ENCODE data around the gene SLC4A3.
"Not testable (repeated sequence)": the region's sequence is repeated elsewhere in the genome, so short reads cannot be mapped to it uniquely, and the experiment has no call there.

SLC4A3 gene

GRCh38 chr2:219668316-219668715 lies 40.9 kb downstream of the SLC4A3 start:
- Mint-ChIP-seq H3K4me1 (no peaks in the 10 kb centered on the region), H3K4me3 (no peak overlapping the region), H3K9me3 (no peaks in the 10 kb centered on the region), H3K36me3 (no peaks in the 10 kb centered on the region), H3K27ac (no peak overlapping the region)
- DNase-seq (ENCODE audit: low spot score in 2 of 2) (no peak), ATAC-seq (no peak)

GRCh38 chr2:219670386-219670785 lies 43.0 kb downstream of the SLC4A3 start:
- no peaks in the 10 kb centered on the region for H3K9me3 Mint-ChIP-seq
- no peaks in the 10 kb centered on the region for H3K4me1 Mint-ChIP-seq
- ATAC-seq = no peak
- no peak overlapping the region for H3K4me3 Mint-ChIP-seq
- no peak overlapping the region for H3K27ac Mint-ChIP-seq
- no peak for DNase-seq (ENCODE audit: low spot score in 2 of 2)
- H3K36me3 Mint-ChIP-seq = no peaks in the 10 kb centered on the region

- no peak overlapping the region for H3K4me3 Mint-ChIP-seq
- ATAC-seq (no peak), DNase-seq (ENCODE audit: low spot score in 2 of 2) (no peak)
- H3K9me3 Mint-ChIP-seq = no peaks in the 10 kb centered on the region
- no peaks in the 10 kb centered on the region for H3K4me1 Mint-ChIP-seq
- H3K27ac Mint-ChIP-seq = no peak overlapping the region
- no peaks in the 10 kb centered on the region for H3K36me3 Mint-ChIP-seq
These were observed 43.8 kb downstream of the SLC4A3 start for GRCh38 chr2:219671279-219671678.

- DNase-seq (ENCODE audit: low spot score in 2 of 2) (no peak), ATAC-seq (no peak)
- Mint-ChIP-seq H3K4me1 (no peaks in the 10 kb centered on the region), H3K9me3 (no peaks in the 10 kb centered on the region), H3K4me3 (no peak overlapping the region), H3K36me3 (no peaks in the 10 kb centered on the region), H3K27ac (no peak overlapping the region)
These were observed 45.0 kb downstream of the SLC4A3 start for GRCh38 chr2:219672406-219672805.

- H3K9me3 Mint-ChIP-seq = no peaks in the 10 kb centered on the region
- DNase-seq (ENCODE audit: low spot score in 2 of 2) = no peak
- H3K4me3 Mint-ChIP-seq = no peak overlapping the region
- no peak overlapping the region for H3K27ac Mint-ChIP-seq
- H3K4me1 Mint-ChIP-seq = no peaks in the 10 kb centered on the region
- ATAC-seq = no peak
- no peaks in the 10 kb centered on the region for H3K36me3 Mint-ChIP-seq
These were observed 47.8 kb downstream of the SLC4A3 start for GRCh38 chr2:219675221-219675620.

GRCh38 chr2:219676586-219676985 lies 49.2 kb downstream of the SLC4A3 start:
- no peaks in the 10 kb centered on the region for H3K9me3 Mint-ChIP-seq
- DNase-seq (ENCODE audit: low spot score in 2 of 2) (no peak), ATAC-seq (no peak)
- no peak overlapping the region for H3K27ac Mint-ChIP-seq
- H3K36me3 Mint-ChIP-seq = no peaks in the 10 kb centered on the region
- H3K4me1 Mint-ChIP-seq = no peaks in the 10 kb centered on the region
- no peak overlapping the region for H3K4me3 Mint-ChIP-seq

- no peaks in the 10 kb centered on the region for H3K36me3 Mint-ChIP-seq
- DNase-seq (ENCODE audit: low spot score in 2 of 2) (no peak), ATAC-seq (no peak)
- H3K9me3 Mint-ChIP-seq = no peaks in the 10 kb centered on the region
- no peaks in the 10 kb centered on the region for H3K4me1 Mint-ChIP-seq
- no peak overlapping the region for H3K27ac Mint-ChIP-seq
- H3K4me3 Mint-ChIP-seq = no peak overlapping the region
These were observed 51.6 kb downstream of the SLC4A3 start for GRCh38 chr2:219679041-219679440.

GRCh38 chr2:219679571-219679970 lies 52.1 kb downstream of the SLC4A3 start:
- Mint-ChIP-seq H3K36me3 (no peaks in the 10 kb centered on the region), H3K4me1 (no peaks in the 10 kb centered on the region), H3K9me3 (no peaks in the 10 kb centered on the region), H3K27ac (no peak overlapping the region), H3K4me3 (no peak overlapping the region)
- ATAC-seq (no peak), DNase-seq (ENCODE audit: low spot score in 2 of 2) (no peak)

- H3K9me3 Mint-ChIP-seq = no peaks in the 10 kb centered on the region
- H3K4me1 Mint-ChIP-seq = no peaks in the 10 kb centered on the region
- no peaks in the 10 kb centered on the region for H3K36me3 Mint-ChIP-seq
- no peak overlapping the region for H3K4me3 Mint-ChIP-seq
- no peak overlapping the region for H3K27ac Mint-ChIP-seq
- no peak for ATAC-seq
- no peak for DNase-seq (ENCODE audit: low spot score in 2 of 2)
These were observed 53.7 kb downstream of the SLC4A3 start for GRCh38 chr2:219680958-219681693.

GRCh38 chr2:219681694-219682300 lies 54.4 kb downstream of the SLC4A3 start:
- no peaks in the 10 kb centered on the region for H3K4me1 Mint-ChIP-seq
- no peaks in the 10 kb centered on the region for H3K9me3 Mint-ChIP-seq
- no peak overlapping the region for H3K27ac Mint-ChIP-seq
- DNase-seq (ENCODE audit: low spot score in 2 of 2) (no peak), ATAC-seq (no peak)
- H3K4me3 Mint-ChIP-seq = no peak overlapping the region
- no peaks in the 10 kb centered on the region for H3K36me3 Mint-ChIP-seq

GRCh38 chr2:219683474-219683873 lies 56.0 kb downstream of the SLC4A3 start:
- not testable (repeated sequence) for H3K36me3 Mint-ChIP-seq; DNase-seq (ENCODE audit: low spot score in 2 of 2); H3K27ac Mint-ChIP-seq; H3K4me3 Mint-ChIP-seq; H3K9me3 Mint-ChIP-seq; H3K4me1 Mint-ChIP-seq; ATAC-seq

- DNase-seq (ENCODE audit: low spot score in 2 of 2) = no peak
- H3K4me3 Mint-ChIP-seq = peak overlapping the region; percentile 36
- H3K9me3 Mint-ChIP-seq = no peaks in the 10 kb centered on the region
- ATAC-seq = peak; percentile 82
- H3K36me3 Mint-ChIP-seq = no peaks in the 10 kb centered on the region
- no peak overlapping the region for H3K27ac Mint-ChIP-seq
- H3K4me1 Mint-ChIP-seq = no peaks in the 10 kb centered on the region
These were observed 57.6 kb downstream of the SLC4A3 start for GRCh38 chr2:219684721-219685689.

GRCh38 chr2:219687272-219687671 lies 59.8 kb downstream of the SLC4A3 start:
- Mint-ChIP-seq H3K4me3 (no peak overlapping the region), H3K27ac (no peak overlapping the region), H3K4me1 (no peaks in the 10 kb centered on the region), H3K9me3 (no peaks in the 10 kb centered on the region), H3K36me3 (no peaks in the 10 kb centered on the region)
- DNase-seq (ENCODE audit: low spot score in 2 of 2) (no peak), ATAC-seq (no peak)

GRCh38 chr2:219687882-219688559 lies 60.6 kb downstream of the SLC4A3 start:
- H3K9me3 Mint-ChIP-seq = no peaks in the 10 kb centered on the region
- H3K27ac Mint-ChIP-seq = no peak overlapping the region
- H3K4me1 Mint-ChIP-seq = no peaks in the 10 kb centered on the region
- DNase-seq (ENCODE audit: low spot score in 2 of 2) (no peak), ATAC-seq (no peak)
- H3K36me3 Mint-ChIP-seq = no peaks in the 10 kb centered on the region
- no peak overlapping the region for H3K4me3 Mint-ChIP-seq

All from stimulated activated effector memory CD8-positive, alpha-beta T cell treated with anti-CD3 and anti-CD28 coated beads, Interleukin-12 subunit alpha, Interleukin-12 subunit beta, amount 100 ng/mL, for 72 hours (primary cell).